Measurements from ENCODE around the gene MAFF. TPM values are rescaled to one million over a fixed set of nuclear protein-coding genes. Genes with fewer than 3 reads are reported as not detected.

Gene MAFF
- total and polyA plus RNA-seq, 9 of the 15 experiments (the other 6 are each of a cell fraction or from before 2014, with no cell fraction given), result 0.51 to 8.0 (median 5.4) TPM

DNA sequence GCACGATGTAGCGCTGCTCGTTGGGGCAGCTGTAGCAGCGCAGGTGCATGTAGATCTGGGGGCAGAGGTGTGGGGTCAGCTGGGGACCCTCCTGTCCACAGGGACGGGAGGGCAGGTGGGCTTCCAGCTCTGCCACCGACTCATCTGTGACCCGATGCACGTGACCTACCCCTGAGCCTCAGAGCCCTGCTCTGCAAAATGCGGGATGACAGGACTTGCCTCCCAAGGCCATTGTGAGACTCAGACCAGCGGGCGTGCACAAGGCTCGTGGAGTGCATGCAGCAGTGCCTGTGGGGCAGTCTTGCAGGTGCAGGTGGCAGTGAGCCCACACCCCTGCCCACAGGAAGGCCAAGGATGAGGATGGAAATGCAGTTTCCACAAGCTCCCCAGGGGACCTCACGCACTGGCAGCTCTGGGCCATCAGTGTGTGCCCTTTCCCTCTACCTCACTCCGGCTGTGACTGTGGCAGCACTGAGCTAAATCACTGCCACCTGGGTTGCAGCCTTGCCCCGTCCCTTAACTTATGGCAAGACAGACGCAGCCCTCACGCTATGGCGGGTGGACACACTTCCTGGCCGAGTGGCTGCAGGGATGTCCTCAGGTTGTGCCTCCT is 44.4 kb downstream of the MAFF start:
- no peak overlapping the region for H3K27ac ChIP-seq (ENCODE audit: extremely low read depth, low read depth, low read length)
- intact Hi-C loops (cut with micrococcal nuclease), result no loop called here

More for the DNA sequence above, 44.4 kb downstream of the MAFF start:
- no peaks in the 10 kb centered on the region for H3K9me3 ChIP-seq (replicated peaks; ENCODE audit: control insufficient read depth, insufficient read depth, low read depth, low read length)
- no peaks in the 10 kb centered on the region for H3K27me3 ChIP-seq (ENCODE audit: control insufficient read depth in 2 of 2, insufficient read depth in 2 of 2, low read length in 2 of 2)
- no peak overlapping the region for H3K9ac ChIP-seq (ENCODE audit: insufficient read depth in 1 of 2, low read depth in 2 of 2, low read length in 2 of 2)
- FAIRE-seq (no peak), DNase-seq (ENCODE audit: extremely low read depth in 1 of 4, low spot score in 3 of 4) (no peak), ATAC-seq (no peak)
- no peak overlapping the region for H3K4me2 ChIP-seq (ENCODE audit: insufficient read depth, low read length)
- ChIA-PET CTCF (ENCODE audit: low intra/inter-chr PET ratio) (no interaction called here), POLR2A (interaction anchor here (0.7 to 0.8 kb wide), 2 partner anchors 11 to 101 kb away, joined by 3 to 4 read pairs; no protein-coding TSS in a partner anchor)
- H3K9me1 ChIP-seq (ENCODE audit: control insufficient read depth, insufficient read depth, low read length), result no peaks in the 10 kb centered on the region
- peaks cover 1 to 4% of the 10 kb centered on the region in 2 experiments; a peak in 4 of 5 replicates for H3K4me1 ChIP-seq (replicated peaks in 1 of 2; ENCODE audit: control insufficient read depth in 2 of 2, insufficient read depth in 2 of 2, low read length in 2 of 2)
- no TSS peak for BruUV-seq (replicated peaks)
- WGBS (ENCODE audit: insufficient coverage, low coverage, missing lambda C conversion rate), result 86% methylated on average over 16 of the region's 19 CpGs
- H4K20me1 ChIP-seq (replicated peaks; ENCODE audit: control insufficient read depth, insufficient read depth, low read length), result 0 out of 2 replicates have a peak, but pooled peaks cover 7% of the 10 kb centered on the region
- in situ Hi-C loops (cut with MboI), result no loop called here
- H2AFZ ChIP-seq (ENCODE audit: low read depth, low read length), result no peak overlapping the region
- H3K79me2 ChIP-seq (ENCODE audit: control insufficient read depth, insufficient read depth, low read length), result no peaks in the 10 kb centered on the region; the same call in 2 of the 3 replicates
- TF ChIP-seq ZNF174 (CRISPR knock-in tag; IDR thresholded peaks at IDR 0.05) (no peak), MLX (CRISPR knock-in tag; conservative IDR thresholded peaks at IDR 0.05) (no peak), JUN (IDR thresholded peaks at IDR 0.05; ENCODE audit: borderline replicate concordance, low read depth, low read length) (no peak), JUN (CRISPR knock-in tag; IDR thresholded peaks at IDR 0.05; ENCODE audit: borderline replicate concordance) (no peak), GTF2E2 (tag; IDR thresholded peaks at IDR 0.05) (no peak), ZNF347 (CRISPR knock-in tag; IDR thresholded peaks at IDR 0.05; ENCODE audit: low read depth) (no peak), HDGF (IDR thresholded peaks at IDR 0.05) (no peak), CBX1 (IDR thresholded peaks at IDR 0.05; ENCODE audit: low read depth) (no peak), ZNF277 (CRISPR knock-in tag; IDR thresholded peaks at IDR 0.05; ENCODE audit: borderline replicate concordance) (no peak), SRSF3 (IDR thresholded peaks at IDR 0.05; ENCODE audit: insufficient read depth, low read length) (no peak), ZNF282 (CRISPR knock-in tag; IDR thresholded peaks at IDR 0.05) (no peak), PRPF4 (IDR thresholded peaks at IDR 0.05; ENCODE audit: insufficient read depth, low read depth, low read length, poor library complexity, severe bottlenecking) (no peak), HIVEP1 (CRISPR knock-in tag; IDR thresholded peaks at IDR 0.05) (no peak)
- TF ChIP-seq, protein P1, sequence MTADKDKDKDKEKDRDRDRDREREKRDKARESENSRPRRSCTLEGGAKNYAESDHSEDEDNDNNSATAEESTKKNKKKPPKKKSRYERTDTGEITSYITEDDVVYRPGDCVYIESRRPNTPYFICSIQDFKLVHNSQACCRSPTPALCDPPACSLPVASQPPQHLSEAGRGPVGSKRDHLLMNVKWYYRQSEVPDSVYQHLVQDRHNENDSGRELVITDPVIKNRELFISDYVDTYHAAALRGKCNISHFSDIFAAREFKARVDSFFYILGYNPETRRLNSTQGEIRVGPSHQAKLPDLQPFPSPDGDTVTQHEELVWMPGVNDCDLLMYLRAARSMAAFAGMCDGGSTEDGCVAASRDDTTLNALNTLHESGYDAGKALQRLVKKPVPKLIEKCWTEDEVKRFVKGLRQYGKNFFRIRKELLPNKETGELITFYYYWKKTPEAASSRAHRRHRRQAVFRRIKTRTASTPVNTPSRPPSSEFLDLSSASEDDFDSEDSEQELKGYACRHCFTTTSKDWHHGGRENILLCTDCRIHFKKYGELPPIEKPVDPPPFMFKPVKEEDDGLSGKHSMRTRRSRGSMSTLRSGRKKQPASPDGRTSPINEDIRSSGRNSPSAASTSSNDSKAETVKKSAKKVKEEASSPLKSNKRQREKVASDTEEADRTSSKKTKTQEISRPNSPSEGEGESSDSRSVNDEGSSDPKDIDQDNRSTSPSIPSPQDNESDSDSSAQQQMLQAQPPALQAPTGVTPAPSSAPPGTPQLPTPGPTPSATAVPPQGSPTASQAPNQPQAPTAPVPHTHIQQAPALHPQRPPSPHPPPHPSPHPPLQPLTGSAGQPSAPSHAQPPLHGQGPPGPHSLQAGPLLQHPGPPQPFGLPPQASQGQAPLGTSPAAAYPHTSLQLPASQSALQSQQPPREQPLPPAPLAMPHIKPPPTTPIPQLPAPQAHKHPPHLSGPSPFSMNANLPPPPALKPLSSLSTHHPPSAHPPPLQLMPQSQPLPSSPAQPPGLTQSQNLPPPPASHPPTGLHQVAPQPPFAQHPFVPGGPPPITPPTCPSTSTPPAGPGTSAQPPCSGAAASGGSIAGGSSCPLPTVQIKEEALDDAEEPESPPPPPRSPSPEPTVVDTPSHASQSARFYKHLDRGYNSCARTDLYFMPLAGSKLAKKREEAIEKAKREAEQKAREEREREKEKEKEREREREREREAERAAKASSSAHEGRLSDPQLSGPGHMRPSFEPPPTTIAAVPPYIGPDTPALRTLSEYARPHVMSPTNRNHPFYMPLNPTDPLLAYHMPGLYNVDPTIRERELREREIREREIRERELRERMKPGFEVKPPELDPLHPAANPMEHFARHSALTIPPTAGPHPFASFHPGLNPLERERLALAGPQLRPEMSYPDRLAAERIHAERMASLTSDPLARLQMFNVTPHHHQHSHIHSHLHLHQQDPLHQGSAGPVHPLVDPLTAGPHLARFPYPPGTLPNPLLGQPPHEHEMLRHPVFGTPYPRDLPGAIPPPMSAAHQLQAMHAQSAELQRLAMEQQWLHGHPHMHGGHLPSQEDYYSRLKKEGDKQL (CRISPR knock-in tag; IDR thresholded peaks at IDR 0.05; ENCODE audit: borderline replicate concordance), result no peak
- H3K36me3 ChIP-seq (ENCODE audit: control insufficient read depth, insufficient read depth, low read length), result peaks cover 21% of the 10 kb centered on the region; the same call in 1 of the 3 replicates
- no peak overlapping the region for H3K4me3 ChIP-seq
